ES-I3 (cell line): ENCODE measurements around the gene HINT2.

Experiments
- H3K36me3 ChIP-seq: 2 replicates; pipeline ENCODE4 v1.6.1; 2013; ENCODE audit warnings: mild to moderate bottlenecking, low read length, control low read depth, moderate library complexity; ENCODE audit not compliant: insufficient read depth
- H3K4me1 ChIP-seq: 2 replicates; pipeline ENCODE4 v1.6.1; 2013; ENCODE audit warnings: mild to moderate bottlenecking, control low read depth, low read length; ENCODE audit not compliant: insufficient read depth
- H3K9ac ChIP-seq: 2 replicates; pipeline ENCODE4 v1.6.1; 2013; ENCODE audit warnings: low read depth, mild to moderate bottlenecking, low read length, moderate library complexity
- H3K9me3 ChIP-seq: 2 replicates; pipeline ENCODE4 v1.6.1; 2013; ENCODE audit warnings: mild to moderate bottlenecking, low read length, moderate library complexity; ENCODE audit not compliant: control insufficient read depth, insufficient read depth

HINT2 gene

GRCh38 chr9:35829764-35830096, 14.9 kb upstream of the HINT2 start:
- Histone ChIP-seq H3K4me1 (no peaks in the 10 kb centered on the region), H3K9ac (peak overlapping the region; percentile 71; the same call in 1 of the 2 replicates), H3K9me3 (no peaks in the 10 kb centered on the region), H3K36me3 (no peaks in the 10 kb centered on the region)

- H3K9me3 ChIP-seq = no peaks in the 10 kb centered on the region
- no peaks in the 10 kb centered on the region for H3K36me3 ChIP-seq
- H3K4me1 ChIP-seq = 0 out of 2 replicates have a peak, but pooled peaks cover 2% of the 10 kb centered on the region
- peak within 1 kb of the TSS; percentile 71; the same call in 1 of the 2 replicates for H3K9ac ChIP-seq
These were observed 14.4 kb upstream of the HINT2 start, which contains the start of gene TMEM8B for GRCh38 chr9:35829084-35829763. Gene TMEM8B, plus strand, starts transcription at chr9:35829228. Its CDS starts 220 bp downstream, at chr9:35829448.

GRCh38 chr9:35828716-35829083, 13.9 kb upstream of the HINT2 start, which contains the start of gene FAM221B:
Gene FAM221B, minus strand, starts transcription at chr9:35828732. Its CDS starts 2,571 bp downstream, at chr9:35826161.
- no peaks in the 10 kb centered on the region for H3K36me3 ChIP-seq
- H3K4me1 ChIP-seq = 0 out of 2 replicates have a peak, but pooled peaks cover 5% of the 10 kb centered on the region
- no peaks in the 10 kb centered on the region for H3K9me3 ChIP-seq
- peak within 1 kb of the TSS; percentile 71; the same call in 1 of the 2 replicates for H3K9ac ChIP-seq

GRCh38 chr9:35827486-35827885, 12.6 kb upstream of the HINT2 start:
- no peaks in the 10 kb centered on the region for H3K9me3 ChIP-seq
- peaks cover 13% of the 10 kb centered on the region for H3K4me1 ChIP-seq
- H3K36me3 ChIP-seq = no peaks in the 10 kb centered on the region
- H3K9ac ChIP-seq = no peak overlapping the region

GRCh38 chr9:35826071-35826701, 11.3 kb upstream of the HINT2 start:
- Histone ChIP-seq H3K4me1 (peaks cover 13% of the 10 kb centered on the region), H3K9ac (no peak overlapping the region), H3K9me3 (no peaks in the 10 kb centered on the region)

GRCh38 chr9:35822926-35823325, 8.1 kb upstream of the HINT2 start:
- no peaks in the 10 kb centered on the region for H3K36me3 ChIP-seq
- H3K9ac ChIP-seq = no peak overlapping the region
- H3K9me3 ChIP-seq = no peaks in the 10 kb centered on the region
- H3K4me1 ChIP-seq = peaks cover 13% of the 10 kb centered on the region

More at GRCh38 chr9:35826071-35826701, 11.3 kb upstream of the HINT2 start:
- H3K36me3 ChIP-seq = no peaks in the 10 kb centered on the region

GRCh38 chr9:35820076-35820475, 5.2 kb upstream of the HINT2 start:
- Histone ChIP-seq H3K9me3 (no peaks in the 10 kb centered on the region), H3K36me3 (no peaks in the 10 kb centered on the region), H3K4me1 (peaks cover 13% of the 10 kb centered on the region), H3K9ac (no peak overlapping the region)

GRCh38 chr9:35818341-35818740, 3.5 kb upstream of the HINT2 start:
- Histone ChIP-seq H3K4me1 (peaks cover 14% of the 10 kb centered on the region), H3K36me3 (no peaks in the 10 kb centered on the region), H3K9ac (no peak overlapping the region), H3K9me3 (no peaks in the 10 kb centered on the region)

- H3K4me1 ChIP-seq = peaks cover 6% of the 10 kb centered on the region
- H3K36me3 ChIP-seq = no peaks in the 10 kb centered on the region
- no peak overlapping the region for H3K9ac ChIP-seq
- no peaks in the 10 kb centered on the region for H3K9me3 ChIP-seq
These were observed 1.9 kb upstream of the HINT2 start for GRCh38 chr9:35816708-35817107.

GRCh38 chr9:35814106-35814840, 569 bp downstream of the HINT2 start:
- Histone ChIP-seq H3K4me1 (peaks cover 6% of the 10 kb centered on the region), H3K9ac (peak overlapping the region; percentile 77), H3K36me3 (no peaks in the 10 kb centered on the region), H3K9me3 (no peaks in the 10 kb centered on the region)

GRCh38 chr9:35813434-35814105, 1.3 kb downstream of the HINT2 start:
- H3K4me1 ChIP-seq = peaks cover 6% of the 10 kb centered on the region
- no peaks in the 10 kb centered on the region for H3K36me3 ChIP-seq
- 0 out of 2 replicates have a peak overlapping the region, but pooled peaks have one; percentile 77 for H3K9ac ChIP-seq
- H3K9me3 ChIP-seq = no peaks in the 10 kb centered on the region

GRCh38 chr9:35812025-35812602, 2.7 kb downstream of the HINT2 start, which contains the start of gene SPAG8:
Gene SPAG8, minus strand, starts transcription at chr9:35812262. Its CDS starts 115 bp downstream, at chr9:35812147.
- Histone ChIP-seq H3K9me3 (no peaks in the 10 kb centered on the region), H3K9ac (peak within 1 kb of the TSS; percentile 47), H3K4me1 (peaks cover 6% of the 10 kb centered on the region), H3K36me3 (no peaks in the 10 kb centered on the region)

GRCh38 chr9:35811381-35812024, 3.3 kb downstream of the HINT2 start:
- no peaks in the 10 kb centered on the region for H3K36me3 ChIP-seq
- peaks cover 6% of the 10 kb centered on the region for H3K4me1 ChIP-seq
- H3K9ac ChIP-seq = peak overlapping the region; percentile 47; the same call in 1 of the 2 replicates
- no peaks in the 10 kb centered on the region for H3K9me3 ChIP-seq
